ENCODE data around the gene DMD. TPM values are rescaled to one million over a fixed set of nuclear protein-coding genes. Genes with fewer than 3 reads are reported as not detected.

DMD gene
- total and polyA plus RNA-seq, 2 of the 13 experiments (the other 11 are each of a cell fraction or from before 2014, with no cell fraction given), result 17.6 to 25.9 TPM

GRCh38 chrX:32687379-32687778 is 524.0 kb downstream of the DMD start (continued):
- TF ChIP-seq, protein P1, sequence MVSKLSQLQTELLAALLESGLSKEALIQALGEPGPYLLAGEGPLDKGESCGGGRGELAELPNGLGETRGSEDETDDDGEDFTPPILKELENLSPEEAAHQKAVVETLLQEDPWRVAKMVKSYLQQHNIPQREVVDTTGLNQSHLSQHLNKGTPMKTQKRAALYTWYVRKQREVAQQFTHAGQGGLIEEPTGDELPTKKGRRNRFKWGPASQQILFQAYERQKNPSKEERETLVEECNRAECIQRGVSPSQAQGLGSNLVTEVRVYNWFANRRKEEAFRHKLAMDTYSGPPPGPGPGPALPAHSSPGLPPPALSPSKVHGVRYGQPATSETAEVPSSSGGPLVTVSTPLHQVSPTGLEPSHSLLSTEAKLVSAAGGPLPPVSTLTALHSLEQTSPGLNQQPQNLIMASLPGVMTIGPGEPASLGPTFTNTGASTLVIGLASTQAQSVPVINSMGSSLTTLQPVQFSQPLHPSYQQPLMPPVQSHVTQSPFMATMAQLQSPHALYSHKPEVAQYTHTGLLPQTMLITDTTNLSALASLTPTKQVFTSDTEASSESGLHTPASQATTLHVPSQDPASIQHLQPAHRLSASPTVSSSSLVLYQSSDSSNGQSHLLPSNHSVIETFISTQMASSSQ (IDR thresholded peaks at IDR 0.05; ENCODE audit: low read depth), result no peak
- TF ChIP-seq, protein P1 (CRISPR knock-in tag; IDR thresholded peaks at IDR 0.05; ENCODE audit: borderline replicate concordance), result no peak
- TF ChIP-seq ZMYM2 (CRISPR knock-in tag; IDR thresholded peaks at IDR 0.05) (no peak), ZBTB8A (CRISPR knock-in tag; IDR thresholded peaks at IDR 0.05; ENCODE audit: borderline replicate concordance, low read depth) (no peak), ZNF12 (CRISPR knock-in tag; IDR thresholded peaks at IDR 0.05) (no peak), GATAD1 (CRISPR knock-in tag; IDR thresholded peaks at IDR 0.05) (no peak), ZBTB38 (CRISPR knock-in tag; IDR thresholded peaks at IDR 0.05) (no peak)
- TF ChIP-seq, protein P2, sequence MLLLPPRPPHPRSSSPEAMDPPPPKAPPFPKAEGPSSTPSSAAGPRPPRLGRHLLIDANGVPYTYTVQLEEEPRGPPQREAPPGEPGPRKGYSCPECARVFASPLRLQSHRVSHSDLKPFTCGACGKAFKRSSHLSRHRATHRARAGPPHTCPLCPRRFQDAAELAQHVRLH (CRISPR knock-in tag; IDR thresholded peaks at IDR 0.05; ENCODE audit: borderline replicate concordance, low read depth), result no peak
- TF ChIP-seq, protein P3, sequence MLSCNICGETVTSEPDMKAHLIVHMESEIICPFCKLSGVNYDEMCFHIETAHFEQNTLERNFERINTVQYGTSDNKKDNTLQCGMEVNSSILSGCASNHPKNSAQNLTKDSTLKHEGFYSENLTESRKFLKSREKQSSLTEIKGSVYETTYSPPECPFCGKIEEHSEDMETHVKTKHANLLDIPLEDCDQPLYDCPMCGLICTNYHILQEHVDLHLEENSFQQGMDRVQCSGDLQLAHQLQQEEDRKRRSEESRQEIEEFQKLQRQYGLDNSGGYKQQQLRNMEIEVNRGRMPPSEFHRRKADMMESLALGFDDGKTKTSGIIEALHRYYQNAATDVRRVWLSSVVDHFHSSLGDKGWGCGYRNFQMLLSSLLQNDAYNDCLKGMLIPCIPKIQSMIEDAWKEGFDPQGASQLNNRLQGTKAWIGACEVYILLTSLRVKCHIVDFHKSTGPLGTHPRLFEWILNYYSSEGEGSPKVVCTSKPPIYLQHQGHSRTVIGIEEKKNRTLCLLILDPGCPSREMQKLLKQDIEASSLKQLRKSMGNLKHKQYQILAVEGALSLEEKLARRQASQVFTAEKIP (CRISPR knock-in tag; IDR thresholded peaks at IDR 0.05; ENCODE audit: borderline replicate concordance), result no peak

All from HepG2 (cell line).